Measurements from ENCODE around the gene NPLOC4. TPM values are rescaled to one million over a fixed set of nuclear protein-coding genes. Genes with fewer than 3 reads are reported as not detected.

Gene NPLOC4
- total and polyA plus RNA-seq, 2 of the 13 experiments (the other 11 are each of a cell fraction or from before 2014, with no cell fraction given): 57.0 to 97.0 TPM

GRCh38 chr17:81683584-81684441 is 46.9 kb upstream of the NPLOC4 start, which contains the start of the genes ARL16 and HGS (continued):
- TF ChIP-seq ZNF333 (CRISPR knock-in tag; IDR thresholded peaks at IDR 0.05; ENCODE audit: borderline replicate concordance) (0 out of 2 replicates have a peak, but pooled peaks have one; percentile 33), ZSCAN21 (CRISPR knock-in tag; IDR thresholded peaks at IDR 0.05; ENCODE audit: borderline replicate concordance) (peak; percentile 3; the same call in 1 of the 2 replicates), MIER3 (CRISPR knock-in tag; IDR thresholded peaks at IDR 0.05; ENCODE audit: borderline replicate concordance) (peak; percentile 89; the same call in 1 of the 2 replicates), PBX2 (CRISPR knock-in tag; IDR thresholded peaks at IDR 0.05) (no peak), HNRNPLL (IDR thresholded peaks at IDR 0.05; ENCODE audit: low read depth, low read length, poor library complexity, severe bottlenecking) (peak; percentile 65), XRCC5 (optimal IDR thresholded peaks at IDR 0.05; ENCODE audit: low read length) (peak; percentile 12), RFX1 (IDR thresholded peaks at IDR 0.05) (peak; percentile 66; the same call in 1 of the 2 replicates), MEF2D (CRISPR knock-in tag; IDR thresholded peaks at IDR 0.05) (no peak; the same call in 1 of the 2 replicates), PHF8 (CRISPR knock-in tag; IDR thresholded peaks at IDR 0.05) (peak; percentile 92), TARDBP (CRISPR knock-in tag; IDR thresholded peaks at IDR 0.05) (peak; percentile 81), HOMEZ (CRISPR knock-in tag; IDR thresholded peaks at IDR 0.05; ENCODE audit: low read depth) (peak; percentile 68; the same call in 1 of the 2 replicates), ATF5 (CRISPR knock-in tag; IDR thresholded peaks at IDR 0.05; ENCODE audit: low read depth) (no peak), SNAI1 (CRISPR knock-in tag; IDR thresholded peaks at IDR 0.05; ENCODE audit: borderline replicate concordance) (no peak), MAF1 (CRISPR knock-in tag; IDR thresholded peaks at IDR 0.05; ENCODE audit: borderline replicate concordance) (no peak; the same call in 1 of the 2 replicates), ZNF24 (IDR thresholded peaks at IDR 0.05) (no peak), ETV6 (CRISPR knock-in tag; conservative IDR thresholded peaks at IDR 0.05) (0 out of 2 replicates have a peak, but pooled peaks have one; percentile 10), CTCF (CRISPR knock-in tag; IDR thresholded peaks at IDR 0.05) (no peak), ZNF430 (CRISPR knock-in tag; IDR thresholded peaks at IDR 0.05) (0 out of 2 replicates have a peak, but pooled peaks have one; percentile 24), ZBTB43 (CRISPR knock-in tag; conservative IDR thresholded peaks at IDR 0.05) (peak; percentile 57; the same call in 1 of the 2 replicates), TEAD3 (CRISPR knock-in tag; optimal IDR thresholded peaks at IDR 0.05; ENCODE audit: borderline replicate concordance) (peak; percentile 98)

All from HepG2 (cell line).